NCI-H446 treated with DMSO at 0.1 percent for 48 hours (cell line): Measurements from ENCODE around the gene PARP1.
"Not testable (repeated sequence)": the region's sequence is repeated elsewhere in the genome, so short reads cannot be mapped to it uniquely, and the experiment has no call there.

ENCODE experiments used
- DNase-seq: peaks from one replicate; lab custom pipeline; 2025; lab: John Stamatoyannopoulos, UW

Gene PARP1

GRCh38 chr1:226350519-226350865 is 57.4 kb downstream of the PARP1 start:
- DNase-seq = no peak

- no peak for DNase-seq
Measured at GRCh38 chr1:226349801-226350518, 57.9 kb downstream of the PARP1 start.

- no peak for DNase-seq
Measured at GRCh38 chr1:226349081-226349480, 58.8 kb downstream of the PARP1 start.

GRCh38 chr1:226344441-226345259 is 63.2 kb downstream of the PARP1 start:
- DNase-seq = no peak

DNA sequence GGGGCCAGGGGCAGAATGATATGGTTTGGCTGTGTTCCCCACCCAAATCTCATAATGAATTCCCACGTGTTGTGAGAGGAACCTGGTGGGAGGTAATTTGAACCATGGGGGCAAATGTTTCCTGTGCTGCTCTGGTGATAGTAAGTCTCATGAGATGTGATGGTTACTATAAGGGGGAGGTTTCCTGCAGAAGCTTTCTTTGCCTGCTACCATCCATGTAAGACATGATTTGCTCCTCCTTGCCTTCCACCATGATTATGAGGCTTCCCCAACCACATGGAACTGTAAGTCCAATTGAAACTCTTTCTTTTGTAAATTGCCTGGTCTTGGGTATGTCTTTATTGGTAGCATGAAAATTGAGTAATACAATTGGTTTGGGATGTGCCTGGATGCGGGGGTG is 65.2 kb downstream of the PARP1 start:
- no peak for DNase-seq

DNA sequence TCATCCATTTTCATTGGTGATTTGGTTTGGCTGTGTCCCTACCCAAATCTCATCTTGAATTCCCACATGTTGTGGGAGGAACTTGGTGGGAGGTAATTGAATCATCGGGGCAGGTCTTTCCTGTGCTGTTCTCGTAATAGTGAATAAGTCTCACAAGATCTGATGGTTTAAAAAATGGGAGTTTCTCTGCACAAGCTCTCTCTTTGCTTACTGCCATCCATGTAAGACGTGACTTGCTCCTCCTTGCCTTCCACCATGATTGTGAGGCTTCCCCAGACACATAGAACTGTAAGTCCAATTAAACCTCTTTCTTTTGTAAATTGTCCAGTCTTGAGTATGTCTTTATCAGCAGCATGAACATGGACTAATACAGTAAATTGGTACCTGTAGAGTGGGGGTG is 67.8 kb downstream of the PARP1 start:
- DNase-seq = not testable (repeated sequence)

DNA sequence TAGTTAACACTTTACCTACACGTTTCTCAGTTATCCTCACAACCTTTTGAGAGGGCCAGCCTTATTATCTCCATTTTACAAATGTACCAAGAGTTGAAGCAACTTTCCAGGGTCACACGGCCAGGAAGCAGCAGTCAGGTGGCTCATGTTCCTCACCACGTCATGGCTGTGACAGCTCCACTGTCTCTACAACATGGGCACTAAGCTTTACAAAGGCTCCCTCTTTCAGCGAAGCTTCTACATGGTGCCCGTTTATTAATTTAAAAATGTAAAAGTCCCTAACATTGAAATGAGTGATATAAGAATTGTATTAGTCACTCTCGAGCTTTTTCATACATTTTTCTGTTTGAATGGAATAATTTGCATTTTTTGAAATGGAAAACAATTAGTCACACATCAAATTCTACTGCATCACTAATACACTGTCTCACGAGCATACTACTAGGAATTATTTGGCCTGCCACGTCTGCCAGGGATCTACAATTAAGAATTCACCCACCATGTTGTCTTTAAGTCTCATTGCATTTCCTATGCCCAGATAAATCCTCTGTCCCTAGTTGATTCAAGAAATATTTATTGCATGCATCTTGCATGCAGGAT is 70.5 kb downstream of the PARP1 start:
- no peak for DNase-seq

- no peak for DNase-seq
Measured at GRCh38 chr1:226335661-226336060, 72.2 kb downstream of the PARP1 start.

GRCh38 chr1:226332947-226333346 is 74.9 kb downstream of the PARP1 start:
- no peak for DNase-seq

DNA sequence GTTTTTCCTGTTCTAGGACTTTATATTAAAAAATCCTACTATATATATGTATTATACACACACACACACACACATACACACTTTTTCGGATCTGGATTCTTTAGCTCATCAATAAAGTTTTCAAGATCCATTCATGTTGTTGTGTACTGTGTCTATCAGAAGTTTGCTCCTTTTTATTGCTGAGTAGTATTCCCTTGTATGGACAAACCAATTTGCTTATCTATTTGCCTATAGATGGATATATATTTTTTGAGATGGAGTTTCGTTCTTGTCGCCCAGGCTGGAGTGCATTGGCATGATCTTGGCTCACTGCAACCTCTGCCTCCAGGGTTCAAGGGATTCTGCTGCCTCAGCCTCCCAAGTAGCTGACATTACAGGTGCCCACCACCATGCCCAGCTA is 78.7 kb downstream of the PARP1 start:
- DNase-seq = no peak

DNA sequence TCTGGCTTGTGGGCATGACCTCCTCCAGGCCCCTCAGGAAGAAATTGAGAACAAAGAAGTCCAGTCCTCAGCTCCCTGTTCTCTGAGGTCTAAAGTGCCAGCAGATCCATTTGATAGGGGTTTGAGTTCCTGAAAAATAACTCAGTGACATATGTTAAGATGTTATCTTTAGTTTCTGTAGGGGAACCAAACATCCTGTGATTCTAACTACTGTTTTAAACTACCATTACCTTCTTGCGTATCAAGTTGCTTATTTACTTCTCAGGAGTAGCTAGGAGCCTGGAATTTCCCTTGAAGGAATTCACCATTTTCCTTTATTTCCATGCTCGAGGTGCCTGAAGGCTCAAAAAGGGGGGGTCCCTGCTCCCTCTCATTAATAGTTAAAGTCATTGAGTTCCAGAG is 80.1 kb downstream of the PARP1 start:
- DNase-seq = no peak

- DNase-seq = no peak
Measured at GRCh38 chr1:226325178-226325577, 82.7 kb downstream of the PARP1 start.

DNA sequence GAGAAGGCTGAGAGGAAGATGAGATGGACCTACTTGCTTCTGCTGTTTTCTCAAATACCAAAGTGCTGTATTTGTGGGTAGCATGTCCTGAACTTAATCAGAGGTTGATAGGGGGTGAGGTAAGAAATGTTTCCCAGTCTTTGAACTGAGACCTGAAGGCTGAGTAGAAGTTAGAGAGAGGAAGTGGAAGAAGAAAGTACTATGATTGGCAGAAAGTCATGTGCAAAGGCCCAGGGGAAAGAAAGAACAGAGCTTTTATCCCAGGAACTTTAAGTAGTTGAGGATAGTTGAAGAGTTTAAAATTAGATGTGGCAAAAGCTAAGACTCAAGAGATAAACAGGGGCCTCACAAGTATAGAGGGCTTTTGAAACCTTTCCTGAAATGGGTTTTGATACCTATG is 83.4 kb downstream of the PARP1 start:
- DNase-seq = no peak

DNA sequence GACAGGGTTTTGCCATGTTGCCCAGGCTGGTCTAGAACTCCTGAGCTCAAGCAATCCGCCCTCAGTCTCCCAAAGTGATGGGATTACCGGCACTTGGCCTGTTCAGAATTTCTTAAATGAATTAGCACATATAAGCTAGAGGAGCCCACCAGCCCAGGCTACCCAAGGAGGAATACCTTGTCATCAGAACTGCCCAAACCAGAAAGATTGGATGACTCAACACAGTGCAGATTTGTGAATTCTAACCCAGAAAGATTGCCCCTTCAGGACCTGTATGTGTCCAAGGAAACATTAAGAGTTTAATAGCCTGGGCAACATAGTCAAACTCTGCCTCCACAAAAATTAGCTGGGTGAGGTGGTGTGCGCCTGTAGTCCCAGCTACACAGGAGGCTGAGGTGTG is 84.9 kb downstream of the PARP1 start:
- no peak for DNase-seq

- no peak for DNase-seq
Measured at GRCh38 chr1:226320930-226321329, 87.0 kb downstream of the PARP1 start.

DNA sequence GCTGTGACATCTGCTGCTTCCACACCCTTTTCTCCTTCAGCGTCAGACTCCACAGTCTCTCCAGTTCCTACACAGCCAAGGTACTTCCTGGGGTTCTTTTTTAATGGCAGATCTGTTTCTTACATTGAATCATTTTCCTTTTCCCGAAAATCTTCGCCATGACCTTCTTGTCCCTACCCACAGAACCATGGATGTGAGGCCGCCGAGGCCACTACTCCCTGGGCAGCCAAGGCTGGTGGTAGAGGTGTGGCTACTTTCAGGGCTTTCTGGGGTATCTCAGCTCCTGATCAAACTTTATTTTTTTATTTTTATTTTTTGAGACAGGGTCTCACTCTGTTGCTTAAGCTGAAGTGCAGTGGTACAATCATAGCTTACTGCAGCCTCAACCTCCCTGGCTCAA is 89.4 kb downstream of the PARP1 start:
- DNase-seq = no peak

DNA sequence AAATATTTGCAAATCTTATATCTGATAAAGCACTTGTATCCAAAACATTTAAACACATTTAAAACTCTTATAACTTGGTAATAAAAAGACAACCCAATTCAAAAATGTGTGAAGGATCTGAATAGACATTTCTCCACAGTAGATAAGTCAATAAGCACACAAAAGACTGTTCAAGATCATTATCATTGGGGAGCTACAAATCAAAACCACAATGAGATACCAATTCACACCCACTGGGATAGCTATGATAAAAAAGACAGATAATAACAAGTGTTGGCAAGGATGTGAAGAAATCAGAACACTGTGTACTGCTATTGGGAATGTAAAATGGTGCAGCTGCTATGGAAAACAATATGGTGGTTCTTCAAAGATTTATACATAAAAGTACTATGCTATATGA is 93.8 kb downstream of the PARP1 start:
- DNase-seq = no peak

DNA sequence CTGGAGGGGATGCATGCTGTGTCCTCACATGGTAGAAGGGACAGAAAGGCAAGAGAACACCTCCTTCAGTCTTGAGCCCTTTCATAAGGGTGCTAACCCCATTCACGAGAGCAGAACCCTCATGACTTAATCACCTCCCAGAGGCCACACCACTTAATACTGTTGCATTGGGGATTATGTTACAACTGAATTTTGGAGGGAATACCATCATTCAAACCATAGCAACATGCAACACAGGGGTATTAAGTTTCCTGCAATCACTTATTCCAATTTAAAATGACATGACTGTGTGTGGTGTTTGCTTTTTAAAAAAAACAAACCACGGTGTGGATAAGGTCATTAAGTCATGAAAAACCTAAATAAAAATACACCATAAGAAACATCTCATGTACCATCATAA is 95.8 kb downstream of the PARP1 start:
- DNase-seq = no peak

DNA sequence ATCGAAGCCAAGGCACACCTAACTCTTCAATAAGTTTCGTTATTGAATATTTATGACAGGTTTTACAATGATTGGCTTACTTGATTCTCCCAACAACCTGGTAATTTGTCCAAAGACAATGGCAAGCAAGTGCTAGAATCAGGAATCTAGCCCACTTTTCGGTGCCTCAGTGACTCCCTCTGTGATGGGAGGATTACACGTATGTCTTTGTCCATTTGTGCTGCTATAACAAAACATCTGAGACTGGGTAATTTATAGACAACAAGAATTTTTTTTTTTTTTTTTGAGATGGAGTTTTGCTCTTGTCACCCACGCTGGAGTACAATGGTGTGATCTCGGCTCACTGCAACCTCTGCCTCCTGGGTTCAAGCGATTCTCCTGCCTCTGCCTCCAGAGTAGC is 96.5 kb downstream of the PARP1 start:
- no peak for DNase-seq
